GM12865 (cell line): ENCODE measurements around the gene M6PR.

ENCODE experiments used
- DNase-seq: peaks from one replicate; pipeline ENCODE4 v3.0.0; 2010; ENCODE audit warnings: low read depth
- H3K4me3 ChIP-seq: 2 replicates; pipeline ENCODE4 v1.5.1; 2011; ENCODE audit warnings: mild to moderate bottlenecking, low read depth, low read length, control low read depth
- TF ChIP-seq, protein P1 (sequence below): IDR thresholded peaks from 2 replicates; pipeline ENCODE4 v1.5.1; 2011; ENCODE audit warnings: low read length, control low read depth, low read depth, inconsistent platforms; ENCODE audit not compliant: insufficient read depth; ENCODE audit errors: missing control alignments

Gene M6PR

DNA sequence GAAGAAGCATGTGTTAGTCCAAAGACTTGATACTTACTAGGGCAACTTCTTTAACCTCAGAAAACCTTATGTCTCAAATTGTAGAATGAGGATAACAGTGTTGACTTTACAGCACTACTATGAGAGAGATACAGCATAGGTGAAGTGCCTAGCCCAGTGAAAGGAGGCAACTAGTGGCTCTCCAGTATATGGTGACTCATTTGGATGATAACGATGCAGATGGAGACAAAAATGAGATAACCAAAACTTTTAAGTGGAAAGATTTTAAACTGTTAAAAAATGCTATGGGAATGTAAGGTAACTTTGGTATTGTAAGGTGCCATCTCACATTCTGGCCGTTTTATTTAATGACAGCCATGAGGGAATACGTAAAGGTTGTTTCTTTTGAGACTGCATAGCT, 32.4 kb downstream of the M6PR start:
- no peak overlapping the region for H3K4me3 ChIP-seq
- DNase-seq = no peak
- TF ChIP-seq, protein P1, sequence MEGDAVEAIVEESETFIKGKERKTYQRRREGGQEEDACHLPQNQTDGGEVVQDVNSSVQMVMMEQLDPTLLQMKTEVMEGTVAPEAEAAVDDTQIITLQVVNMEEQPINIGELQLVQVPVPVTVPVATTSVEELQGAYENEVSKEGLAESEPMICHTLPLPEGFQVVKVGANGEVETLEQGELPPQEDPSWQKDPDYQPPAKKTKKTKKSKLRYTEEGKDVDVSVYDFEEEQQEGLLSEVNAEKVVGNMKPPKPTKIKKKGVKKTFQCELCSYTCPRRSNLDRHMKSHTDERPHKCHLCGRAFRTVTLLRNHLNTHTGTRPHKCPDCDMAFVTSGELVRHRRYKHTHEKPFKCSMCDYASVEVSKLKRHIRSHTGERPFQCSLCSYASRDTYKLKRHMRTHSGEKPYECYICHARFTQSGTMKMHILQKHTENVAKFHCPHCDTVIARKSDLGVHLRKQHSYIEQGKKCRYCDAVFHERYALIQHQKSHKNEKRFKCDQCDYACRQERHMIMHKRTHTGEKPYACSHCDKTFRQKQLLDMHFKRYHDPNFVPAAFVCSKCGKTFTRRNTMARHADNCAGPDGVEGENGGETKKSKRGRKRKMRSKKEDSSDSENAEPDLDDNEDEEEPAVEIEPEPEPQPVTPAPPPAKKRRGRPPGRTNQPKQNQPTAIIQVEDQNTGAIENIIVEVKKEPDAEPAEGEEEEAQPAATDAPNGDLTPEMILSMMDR = no peak

DNA sequence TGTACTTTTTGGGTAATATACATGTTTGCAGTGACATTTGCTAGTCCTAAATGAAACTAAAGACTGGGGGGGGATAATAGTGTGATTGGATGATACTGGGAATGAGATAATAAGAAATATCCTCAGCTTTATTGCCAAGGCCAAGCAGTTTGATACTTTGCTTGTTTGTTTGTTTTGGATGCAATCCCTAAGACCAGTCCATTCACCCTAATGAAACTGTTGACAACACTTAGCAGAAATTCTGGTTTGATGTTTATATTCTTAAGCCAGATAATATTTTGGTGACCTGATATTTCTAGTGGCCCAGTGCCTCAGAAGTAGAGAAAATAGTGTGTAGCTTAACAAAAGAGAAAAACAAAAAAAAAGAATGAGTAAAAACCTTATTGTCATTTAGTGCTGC, 33.3 kb downstream of the M6PR start:
- H3K4me3 ChIP-seq = no peak overlapping the region
- TF ChIP-seq, protein P1 = no peak
- DNase-seq = no peak

DNA sequence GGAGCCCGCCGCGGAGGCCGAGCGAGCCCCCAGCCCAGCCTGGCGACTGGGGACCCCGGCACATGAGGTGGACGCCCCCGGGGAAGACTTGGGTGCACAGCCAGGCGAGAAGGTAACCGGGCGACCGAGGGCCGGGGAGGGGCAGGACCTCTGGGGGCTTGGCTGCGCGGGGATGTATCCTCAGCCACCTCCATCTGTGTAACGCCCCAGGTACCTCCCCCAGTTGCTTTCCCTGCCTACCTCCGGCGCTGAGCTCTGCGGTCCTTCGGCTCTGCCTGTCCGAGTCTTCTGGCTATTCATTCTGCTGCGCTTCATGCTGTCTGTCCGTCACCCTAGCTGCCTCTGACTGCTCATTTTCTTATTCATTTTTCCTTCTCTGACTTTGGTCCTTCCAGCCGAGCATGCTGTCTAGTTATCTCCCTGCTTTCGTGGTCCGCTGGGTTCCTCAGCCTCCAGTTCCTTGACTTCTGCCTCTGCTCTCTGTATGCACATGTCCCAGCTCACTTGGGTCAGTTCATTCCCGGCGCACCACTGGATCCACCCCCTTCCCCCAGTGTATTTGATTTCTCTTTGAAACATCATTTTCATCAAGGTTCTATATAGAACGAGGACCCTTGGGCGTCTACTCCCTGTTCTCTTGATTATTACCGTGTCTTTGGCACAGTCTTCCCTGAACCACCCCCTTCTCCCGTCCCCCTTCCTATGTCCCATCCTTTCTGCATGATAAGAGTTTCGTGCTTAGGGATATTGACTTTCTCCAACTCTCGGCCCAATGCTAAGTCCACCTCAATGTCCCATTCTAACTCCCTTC, 34.5 kb downstream of the M6PR start:
- TF ChIP-seq, protein P1 = no peak
- H3K4me3 ChIP-seq = peak overlapping the region; percentile 74
- peak; percentile 73 for DNase-seq

DNA sequence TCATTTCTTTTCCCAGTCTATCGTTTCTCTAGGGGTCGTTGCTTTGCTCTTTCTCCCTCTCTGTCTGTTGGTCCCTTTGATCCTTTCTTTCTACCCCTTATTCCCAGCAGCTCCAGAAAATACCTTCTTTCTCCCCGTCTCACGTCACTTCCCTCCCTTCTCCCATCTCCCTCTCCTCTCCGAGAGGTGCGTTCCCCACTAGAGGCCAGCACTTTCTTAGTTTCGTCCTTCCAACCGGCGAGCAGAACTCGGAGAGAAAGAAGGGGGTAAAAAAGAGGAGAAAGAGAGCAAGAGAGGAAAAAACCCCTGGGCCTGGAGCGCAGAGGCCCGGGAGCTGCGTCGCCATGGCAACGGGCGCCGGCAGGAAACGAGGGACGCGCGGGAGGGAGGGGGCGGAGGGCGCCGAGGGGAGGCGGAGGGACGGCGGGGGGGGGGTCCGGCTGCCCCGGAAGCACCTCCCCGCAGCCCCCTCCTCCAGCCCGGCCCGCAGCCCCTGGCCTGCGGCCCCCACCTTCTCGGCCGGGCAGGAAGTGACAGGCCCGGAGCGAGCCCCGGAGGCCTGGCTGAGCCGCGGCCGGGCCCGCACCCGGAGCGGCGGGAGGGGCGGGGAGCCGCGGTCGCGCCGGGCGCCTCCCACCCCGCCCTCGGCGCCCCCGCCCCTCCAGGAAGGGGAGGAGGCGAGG, 35.3 kb downstream of the M6PR start, which contains the start of gene PHC1:
TSS of gene PHC1 (plus strand) at position 477 of the 683 bp plus-strand sequence. CDS start 3,169 bp downstream, outside the sequence.
- DNase-seq = peak; percentile 77
- TF ChIP-seq, protein P1 = peak; percentile 11
- H3K4me3 ChIP-seq = peak within 1 kb of the TSS; percentile 74

DNA sequence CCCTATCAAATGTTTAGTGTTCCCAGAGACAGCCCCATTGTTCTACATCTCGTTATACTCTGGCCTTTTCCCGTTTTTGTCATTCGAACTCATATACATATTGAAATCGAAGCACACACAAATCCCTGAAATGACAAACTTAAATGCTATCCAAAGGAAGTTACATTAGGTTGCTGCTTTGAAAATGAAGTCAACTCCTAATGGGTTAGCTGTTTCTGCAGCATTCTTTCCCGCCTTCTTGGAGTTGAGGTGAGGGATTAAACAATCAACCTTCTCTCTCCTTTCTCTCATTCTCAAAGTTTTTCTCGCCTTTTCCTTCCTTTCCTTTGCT, 35.8 kb downstream of the M6PR start:
- TF ChIP-seq, protein P1 = no peak
- no peak for DNase-seq
- peak overlapping the region; percentile 67; the same call in 1 of the 2 replicates for H3K4me3 ChIP-seq

DNA sequence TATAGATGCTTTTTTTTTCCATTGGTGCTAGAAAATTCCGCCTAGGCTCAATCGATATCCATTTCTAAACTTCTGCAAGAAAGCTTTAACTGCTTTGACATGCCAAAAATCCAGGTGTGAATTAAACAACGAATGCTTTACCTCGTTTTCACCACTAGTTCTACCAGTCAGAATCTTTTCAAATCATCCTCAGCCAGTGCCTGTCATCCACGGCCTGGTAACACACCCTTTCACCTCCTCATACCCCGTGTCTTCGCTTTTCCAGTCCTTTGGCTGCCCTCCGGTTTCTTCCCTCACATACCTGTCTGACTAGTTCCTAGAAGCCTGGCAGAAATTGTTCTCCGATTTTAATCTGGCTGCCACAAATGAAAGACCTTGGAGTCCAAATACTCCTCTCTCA, 36.5 kb downstream of the M6PR start:
- peak; percentile 26 for DNase-seq
- TF ChIP-seq, protein P1 = peak; percentile 16
- H3K4me3 ChIP-seq = no peak overlapping the region
